Measurements from ENCODE around the gene UNK. TPM values are rescaled to one million over a fixed set of nuclear protein-coding genes. Genes with fewer than 3 reads are reported as not detected.

UNK gene
- total and polyA plus RNA-seq, 2 of the 13 experiments (the other 11 are each of a cell fraction or from before 2014, with no cell fraction given): 31.6 to 33.0 TPM

DNA sequence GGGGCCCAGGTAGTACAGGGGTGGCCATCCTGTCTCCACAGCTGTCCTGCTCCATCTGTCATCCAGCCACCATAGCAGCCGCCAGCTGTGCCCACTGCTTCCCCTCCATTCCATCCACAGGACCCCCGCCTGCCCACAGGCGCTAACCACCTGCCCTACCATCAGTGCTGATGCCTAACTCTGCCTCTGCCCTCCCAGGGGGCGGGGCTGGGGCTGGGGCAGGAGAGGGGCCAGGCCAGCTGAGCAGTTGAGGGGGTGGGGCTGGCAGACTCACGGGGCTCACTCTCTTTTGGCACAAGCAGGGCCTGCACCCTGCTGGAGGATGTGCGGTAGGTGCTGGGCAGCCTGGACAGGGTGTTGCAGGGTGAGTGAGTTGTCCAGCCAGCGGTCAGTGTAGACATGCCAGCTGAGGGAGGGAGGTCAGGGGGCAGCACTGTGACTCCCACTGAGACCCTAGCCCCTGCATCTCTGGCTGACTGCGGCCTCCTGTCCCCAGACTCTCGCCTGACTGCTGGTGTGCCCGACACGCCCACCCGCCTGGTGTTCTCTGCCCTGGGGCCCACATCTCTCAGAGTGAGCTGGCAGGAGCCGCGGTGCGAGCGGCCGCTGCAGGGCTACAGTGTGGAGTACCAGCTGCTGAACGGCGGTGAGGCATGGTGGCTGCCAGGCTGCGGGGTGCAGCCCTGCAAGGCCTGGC is 29.3 kb upstream of the UNK start (continued):
- TF ChIP-seq CHCHD3 (CRISPR knock-in tag; IDR thresholded peaks at IDR 0.05) (peak; percentile 64; the same call in 1 of the 2 replicates), HDAC1 (CRISPR knock-in tag; IDR thresholded peaks at IDR 0.05) (no peak), HOXA9 (CRISPR knock-in tag; IDR thresholded peaks at IDR 0.05; ENCODE audit: borderline replicate concordance) (0 out of 2 replicates have a peak, but pooled peaks have one; percentile 10), ZNF451 (CRISPR knock-in tag; IDR thresholded peaks at IDR 0.05) (no peak), ZNF557 (CRISPR knock-in tag; IDR thresholded peaks at IDR 0.05) (no peak), ZNF678 (CRISPR knock-in tag; IDR thresholded peaks at IDR 0.05) (no peak), ZNF878 (CRISPR knock-in tag; IDR thresholded peaks at IDR 0.05) (no peak), SRF (IDR thresholded peaks at IDR 0.05; ENCODE audit: low read depth, low read length) (no peak), ZNF652 (CRISPR knock-in tag; IDR thresholded peaks at IDR 0.05; ENCODE audit: borderline replicate concordance, low read depth) (no peak), ZNF605 (CRISPR knock-in tag; IDR thresholded peaks at IDR 0.05) (no peak), ZMYM4 (CRISPR knock-in tag; IDR thresholded peaks at IDR 0.05) (no peak), ZNF326 (CRISPR knock-in tag; IDR thresholded peaks at IDR 0.05; ENCODE audit: borderline replicate concordance) (no peak), FOSL2 (CRISPR knock-in tag; IDR thresholded peaks at IDR 0.05) (no peak), ZNF263 (CRISPR knock-in tag; IDR thresholded peaks at IDR 0.05) (no peak), ZNF296 (CRISPR knock-in tag; conservative IDR thresholded peaks at IDR 0.05) (no peak), PHF20 (CRISPR knock-in tag; IDR thresholded peaks at IDR 0.05) (no peak), ZNF766 (CRISPR knock-in tag; IDR thresholded peaks at IDR 0.05; ENCODE audit: borderline replicate concordance) (no peak), NCOA2 (CRISPR knock-in tag; IDR thresholded peaks at IDR 0.05) (no peak), SUZ12 (IDR thresholded peaks at IDR 0.05; ENCODE audit: low read depth, low read length) (no peak), DNMT1 (CRISPR knock-in tag; IDR thresholded peaks at IDR 0.05) (no peak), POLR2A (IDR thresholded peaks at IDR 0.05; ENCODE audit: insufficient read depth in 1 of 2, low read depth in 2 of 2, low read length in 2 of 2) (peak in 1 of 2 experiments; percentile 48; a peak in 2 of 4 replicates)
- TF ChIP-seq, protein P1, sequence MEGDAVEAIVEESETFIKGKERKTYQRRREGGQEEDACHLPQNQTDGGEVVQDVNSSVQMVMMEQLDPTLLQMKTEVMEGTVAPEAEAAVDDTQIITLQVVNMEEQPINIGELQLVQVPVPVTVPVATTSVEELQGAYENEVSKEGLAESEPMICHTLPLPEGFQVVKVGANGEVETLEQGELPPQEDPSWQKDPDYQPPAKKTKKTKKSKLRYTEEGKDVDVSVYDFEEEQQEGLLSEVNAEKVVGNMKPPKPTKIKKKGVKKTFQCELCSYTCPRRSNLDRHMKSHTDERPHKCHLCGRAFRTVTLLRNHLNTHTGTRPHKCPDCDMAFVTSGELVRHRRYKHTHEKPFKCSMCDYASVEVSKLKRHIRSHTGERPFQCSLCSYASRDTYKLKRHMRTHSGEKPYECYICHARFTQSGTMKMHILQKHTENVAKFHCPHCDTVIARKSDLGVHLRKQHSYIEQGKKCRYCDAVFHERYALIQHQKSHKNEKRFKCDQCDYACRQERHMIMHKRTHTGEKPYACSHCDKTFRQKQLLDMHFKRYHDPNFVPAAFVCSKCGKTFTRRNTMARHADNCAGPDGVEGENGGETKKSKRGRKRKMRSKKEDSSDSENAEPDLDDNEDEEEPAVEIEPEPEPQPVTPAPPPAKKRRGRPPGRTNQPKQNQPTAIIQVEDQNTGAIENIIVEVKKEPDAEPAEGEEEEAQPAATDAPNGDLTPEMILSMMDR (CRISPR knock-in tag; IDR thresholded peaks at IDR 0.05): peak; percentile 44
- TF ChIP-seq, protein P2, sequence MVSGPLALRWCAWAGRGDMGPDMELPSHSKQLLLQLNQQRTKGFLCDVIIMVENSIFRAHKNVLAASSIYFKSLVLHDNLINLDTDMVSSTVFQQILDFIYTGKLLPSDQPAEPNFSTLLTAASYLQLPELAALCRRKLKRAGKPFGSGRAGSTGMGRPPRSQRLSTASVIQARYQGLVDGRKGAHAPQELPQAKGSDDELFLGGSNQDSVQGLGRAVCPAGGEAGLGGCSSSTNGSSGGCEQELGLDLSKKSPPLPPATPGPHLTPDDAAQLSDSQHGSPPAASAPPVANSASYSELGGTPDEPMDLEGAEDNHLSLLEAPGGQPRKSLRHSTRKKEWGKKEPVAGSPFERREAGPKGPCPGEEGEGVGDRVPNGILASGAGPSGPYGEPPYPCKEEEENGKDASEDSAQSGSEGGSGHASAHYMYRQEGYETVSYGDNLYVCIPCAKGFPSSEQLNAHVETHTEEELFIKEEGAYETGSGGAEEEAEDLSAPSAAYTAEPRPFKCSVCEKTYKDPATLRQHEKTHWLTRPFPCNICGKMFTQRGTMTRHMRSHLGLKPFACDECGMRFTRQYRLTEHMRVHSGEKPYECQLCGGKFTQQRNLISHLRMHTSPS (CRISPR knock-in tag; IDR thresholded peaks at IDR 0.05; ENCODE audit: low read depth): peak; percentile 62; the same call in 1 of the 2 replicates
- TF ChIP-seq, protein P3, sequence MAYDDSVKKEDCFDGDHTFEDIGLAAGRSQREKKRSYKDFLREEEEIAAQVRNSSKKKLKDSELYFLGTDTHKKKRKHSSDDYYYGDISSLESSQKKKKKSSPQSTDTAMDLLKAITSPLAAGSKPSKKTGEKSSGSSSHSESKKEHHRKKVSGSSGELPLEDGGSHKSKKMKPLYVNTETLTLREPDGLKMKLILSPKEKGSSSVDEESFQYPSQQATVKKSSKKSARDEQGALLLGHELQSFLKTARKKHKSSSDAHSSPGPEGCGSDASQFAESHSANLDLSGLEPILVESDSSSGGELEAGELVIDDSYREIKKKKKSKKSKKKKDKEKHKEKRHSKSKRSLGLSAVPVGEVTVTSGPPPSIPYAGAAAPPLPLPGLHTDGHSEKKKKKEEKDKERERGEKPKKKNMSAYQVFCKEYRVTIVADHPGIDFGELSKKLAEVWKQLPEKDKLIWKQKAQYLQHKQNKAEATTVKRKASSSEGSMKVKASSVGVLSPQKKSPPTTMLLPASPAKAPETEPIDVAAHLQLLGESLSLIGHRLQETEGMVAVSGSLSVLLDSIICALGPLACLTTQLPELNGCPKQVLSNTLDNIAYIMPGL (CRISPR knock-in tag; IDR thresholded peaks at IDR 0.05; ENCODE audit: borderline replicate concordance in 1 of 2, low read depth in 1 of 2): no peak
- TF ChIP-seq, protein P4, sequence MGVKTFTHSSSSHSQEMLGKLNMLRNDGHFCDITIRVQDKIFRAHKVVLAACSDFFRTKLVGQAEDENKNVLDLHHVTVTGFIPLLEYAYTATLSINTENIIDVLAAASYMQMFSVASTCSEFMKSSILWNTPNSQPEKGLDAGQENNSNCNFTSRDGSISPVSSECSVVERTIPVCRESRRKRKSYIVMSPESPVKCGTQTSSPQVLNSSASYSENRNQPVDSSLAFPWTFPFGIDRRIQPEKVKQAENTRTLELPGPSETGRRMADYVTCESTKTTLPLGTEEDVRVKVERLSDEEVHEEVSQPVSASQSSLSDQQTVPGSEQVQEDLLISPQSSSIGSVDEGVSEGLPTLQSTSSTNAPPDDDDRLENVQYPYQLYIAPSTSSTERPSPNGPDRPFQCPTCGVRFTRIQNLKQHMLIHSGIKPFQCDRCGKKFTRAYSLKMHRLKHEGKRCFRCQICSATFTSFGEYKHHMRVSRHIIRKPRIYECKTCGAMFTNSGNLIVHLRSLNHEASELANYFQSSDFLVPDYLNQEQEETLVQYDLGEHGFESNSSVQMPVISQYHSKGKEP (CRISPR knock-in tag; IDR thresholded peaks at IDR 0.05): no peak

Data from HepG2 (cell line).